Measurements from ENCODE around the gene CR2. TPM values are rescaled to one million over a fixed set of nuclear protein-coding genes. Genes with fewer than 3 reads are reported as not detected.

Gene CR2
- total and polyA plus RNA-seq, 2 experiments from 2014 or later = not detected

DNA sequence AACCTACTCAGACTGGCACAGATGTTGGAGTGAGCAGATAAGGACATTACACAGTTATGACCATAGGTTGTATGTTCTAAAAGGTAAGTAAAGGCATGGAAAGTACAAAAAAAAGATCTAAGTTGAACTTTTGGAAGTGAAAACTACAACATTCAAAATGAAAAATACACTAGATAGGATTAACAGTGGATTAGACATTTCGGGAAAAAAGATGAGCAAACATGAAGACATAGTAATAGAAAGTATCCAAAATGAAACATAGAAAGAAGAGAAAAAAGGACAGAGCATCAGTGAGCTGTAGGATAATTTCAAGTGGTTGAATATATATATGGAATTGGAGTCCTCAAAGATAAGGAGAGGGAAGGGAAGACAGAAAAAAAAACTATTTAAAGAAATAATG, 34.0 kb upstream of the CR2 start:
- no peaks in the 10 kb centered on the region for H3K27me3 ChIP-seq (replicated peaks; ENCODE audit: insufficient read depth)
- H3K9me2 ChIP-seq (ENCODE audit: insufficient read depth) = no peaks in the 10 kb centered on the region
- TF ChIP-seq EZH2phosphoT487 (IDR thresholded peaks at IDR 0.05; ENCODE audit: insufficient read depth, low read depth) (no peak), EZH2 (IDR thresholded peaks at IDR 0.05; ENCODE audit: insufficient read depth, poor library complexity, severe bottlenecking) (no peak)
- H3K4me1 ChIP-seq (ENCODE audit: insufficient read depth) = no peaks in the 10 kb centered on the region
- DNase-seq = no peak
- H3K79me2 ChIP-seq (ENCODE audit: insufficient read depth) = no peaks in the 10 kb centered on the region
- no peak overlapping the region for H3K4me3 ChIP-seq
- no peak overlapping the region for H3K4me2 ChIP-seq (ENCODE audit: unreplicated experiment)
- no peaks in the 10 kb centered on the region for H3K36me3 ChIP-seq (ENCODE audit: low read depth)
- H3K9ac ChIP-seq = no peak overlapping the region
- H2AFZ ChIP-seq = no peak overlapping the region
- WGBS, 2 experiments (ENCODE audit: low coverage in 1 of 2, low lambda C conversion rate in 2 of 2, missing lambda C conversion rate in 2 of 2) = 59 to 77% methylated on average over 1 of the region's 1 CpG
- in situ Hi-C loops (cut with MboI) = no loop called here
- H3F3A ChIP-seq (ENCODE audit: insufficient read depth) = no peaks in the 10 kb centered on the region
- no peaks in the 10 kb centered on the region for H3K9me3 ChIP-seq (ENCODE audit: low read depth)
- H3K27ac ChIP-seq = no peak overlapping the region
- no peaks in the 10 kb centered on the region for H4K20me1 ChIP-seq (ENCODE audit: insufficient read depth)

GRCh38 chr1:207421078-207421477, 33.0 kb upstream of the CR2 start:
- H3K4me1 ChIP-seq (ENCODE audit: insufficient read depth) = no peaks in the 10 kb centered on the region
- H4K20me1 ChIP-seq (ENCODE audit: insufficient read depth) = no peaks in the 10 kb centered on the region
- H3K9me3 ChIP-seq (ENCODE audit: low read depth) = no peaks in the 10 kb centered on the region
- no peak overlapping the region for H3K27ac ChIP-seq
- no peaks in the 10 kb centered on the region for H3K9me2 ChIP-seq (ENCODE audit: insufficient read depth)
- no peak overlapping the region for H3K4me2 ChIP-seq (ENCODE audit: unreplicated experiment)
- H3K36me3 ChIP-seq (ENCODE audit: low read depth) = no peaks in the 10 kb centered on the region
- in situ Hi-C loops (cut with MboI) = no loop called here
- no peak overlapping the region for H2AFZ ChIP-seq
- WGBS, 2 experiments (ENCODE audit: low coverage in 1 of 2, low lambda C conversion rate in 2 of 2, missing lambda C conversion rate in 2 of 2) = 46 to 50% methylated on average over 9 of the region's 9 CpGs
- H3K4me3 ChIP-seq = no peak overlapping the region
- H3F3A ChIP-seq (ENCODE audit: insufficient read depth) = no peaks in the 10 kb centered on the region
- no peak for DNase-seq
- TF ChIP-seq EZH2 (IDR thresholded peaks at IDR 0.05; ENCODE audit: insufficient read depth, poor library complexity, severe bottlenecking) (no peak), EZH2phosphoT487 (IDR thresholded peaks at IDR 0.05; ENCODE audit: insufficient read depth, low read depth) (no peak)
- no peaks in the 10 kb centered on the region for H3K79me2 ChIP-seq (ENCODE audit: insufficient read depth)
- H3K9ac ChIP-seq = no peak overlapping the region
- no peaks in the 10 kb centered on the region for H3K27me3 ChIP-seq (replicated peaks; ENCODE audit: insufficient read depth)

DNA sequence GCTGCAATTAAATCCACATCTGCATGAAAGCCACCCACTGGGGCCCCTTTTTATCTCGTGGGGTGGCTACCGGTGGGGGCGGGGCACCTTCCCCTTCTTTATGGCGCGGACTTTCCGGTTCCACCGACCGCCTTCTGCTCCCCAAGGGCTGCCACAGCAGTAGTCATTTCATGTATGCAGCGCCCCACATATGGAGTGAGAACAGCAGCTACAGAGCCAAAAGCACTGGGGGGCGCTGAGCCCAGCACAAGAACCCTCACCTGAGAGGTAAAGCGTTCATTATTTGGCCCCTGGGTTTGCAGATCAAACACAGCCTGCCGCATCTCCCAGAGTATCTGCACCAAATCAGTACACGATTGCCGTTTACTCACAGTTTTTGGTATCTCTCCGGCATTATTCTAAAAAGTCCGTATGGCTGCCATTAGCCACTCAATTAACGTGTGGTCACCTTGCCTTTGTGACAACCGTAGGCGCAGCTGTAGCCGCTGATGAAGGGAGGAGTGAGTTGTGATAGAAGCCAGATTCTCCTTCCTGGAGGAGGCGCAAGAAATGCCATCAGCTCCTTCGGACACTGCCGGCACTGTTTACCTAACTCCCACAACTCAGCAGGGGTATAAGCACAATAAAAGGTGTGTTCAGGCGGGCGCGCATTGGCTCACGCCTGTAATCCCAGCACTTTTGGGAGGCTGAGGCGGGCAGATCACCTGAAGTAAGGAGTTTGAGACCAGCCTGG, 30.4 kb upstream of the CR2 start:
- Histone ChIP-seq H3K79me2 (ENCODE audit: insufficient read depth) (no peaks in the 10 kb centered on the region), H3K4me3 (no peak overlapping the region), H3K36me3 (ENCODE audit: low read depth) (no peaks in the 10 kb centered on the region), H3K27ac (no peak overlapping the region), H3K27me3 (replicated peaks; ENCODE audit: insufficient read depth) (peaks cover 10% of the 10 kb centered on the region; the same call in 1 of the 2 replicates), H3K4me1 (ENCODE audit: insufficient read depth) (no peaks in the 10 kb centered on the region), H4K20me1 (ENCODE audit: insufficient read depth) (no peaks in the 10 kb centered on the region), H3F3A (ENCODE audit: insufficient read depth) (no peaks in the 10 kb centered on the region), H3K4me2 (ENCODE audit: unreplicated experiment) (no peak overlapping the region), H3K9me2 (ENCODE audit: insufficient read depth) (no peaks in the 10 kb centered on the region), H3K9ac (no peak overlapping the region), H3K9me3 (ENCODE audit: low read depth) (no peaks in the 10 kb centered on the region), H2AFZ (no peak overlapping the region)
- WGBS, 2 experiments (ENCODE audit: low coverage in 1 of 2, low lambda C conversion rate in 2 of 2, missing lambda C conversion rate in 2 of 2) = 17 to 23% methylated on average over 26 to 28 of the region's 28 CpGs
- TF ChIP-seq EZH2phosphoT487 (IDR thresholded peaks at IDR 0.05; ENCODE audit: insufficient read depth, low read depth) = no peak
- no peak for TF ChIP-seq EZH2 (IDR thresholded peaks at IDR 0.05; ENCODE audit: insufficient read depth, poor library complexity, severe bottlenecking)
- DNase-seq = no peak
- in situ Hi-C loops (cut with MboI) = no loop called here

- Histone ChIP-seq H4K20me1 (ENCODE audit: insufficient read depth) (no peaks in the 10 kb centered on the region), H3K4me3 (no peak overlapping the region), H3K9me2 (ENCODE audit: insufficient read depth) (no peaks in the 10 kb centered on the region), H2AFZ (no peak overlapping the region), H3K79me2 (ENCODE audit: insufficient read depth) (no peaks in the 10 kb centered on the region), H3F3A (ENCODE audit: insufficient read depth) (no peaks in the 10 kb centered on the region), H3K9ac (no peak overlapping the region), H3K4me1 (ENCODE audit: insufficient read depth) (no peaks in the 10 kb centered on the region), H3K27ac (no peak overlapping the region), H3K4me2 (ENCODE audit: unreplicated experiment) (no peak overlapping the region), H3K9me3 (ENCODE audit: low read depth) (no peaks in the 10 kb centered on the region), H3K27me3 (replicated peaks; ENCODE audit: insufficient read depth) (peaks cover 14% of the 10 kb centered on the region), H3K36me3 (ENCODE audit: low read depth) (no peaks in the 10 kb centered on the region)
- no peak for DNase-seq
- 59 to 62% methylated on average over 16 to 17 of the region's 17 CpGs for WGBS, 2 experiments (ENCODE audit: low coverage in 1 of 2, low lambda C conversion rate in 2 of 2, missing lambda C conversion rate in 2 of 2)
- in situ Hi-C loops (cut with MboI) = no loop called here
- TF ChIP-seq EZH2 (IDR thresholded peaks at IDR 0.05; ENCODE audit: insufficient read depth, poor library complexity, severe bottlenecking) = no peak
- TF ChIP-seq EZH2phosphoT487 (IDR thresholded peaks at IDR 0.05; ENCODE audit: insufficient read depth, low read depth) = no peak
Observed at GRCh38 chr1:207424570-207425131, 29.5 kb upstream of the CR2 start.

Data from GM23248 (cell line).